HepG2 (cell line): ENCODE results near the gene ST8SIA3. TPM values are rescaled to one million over a fixed set of nuclear protein-coding genes. Genes with fewer than 3 reads are reported as not detected.

Experiments
- ATF7-NPFF ChIP-seq: sonication (generic); formaldehyde crosslinking; IDR thresholded peaks from 2 replicates; pipeline ENCODE4 v1.8.1; 2023; ENCODE audit warnings: mild to moderate bottlenecking, low read depth, missing genetic modification reagents, moderate library complexity
- CCAR2 ChIP-seq: fragments of 200-400 bp; formaldehyde crosslinking; optimal IDR thresholded peaks from 2 replicates; pipeline ENCODE3; 2018; ENCODE audit warnings: low read depth, mild to moderate bottlenecking, low read length, moderate library complexity
- ELF4 ChIP-seq: sonication (generic); formaldehyde crosslinking; IDR thresholded peaks from 2 replicates; pipeline ENCODE4 v1.5.0; 2020; ENCODE audit warnings: missing genetic modification reagents, mild to moderate bottlenecking, moderate library complexity, borderline replicate concordance
- FOXK2 ChIP-seq: fragments of 450-650 bp; IDR thresholded peaks from 2 replicates; pipeline ENCODE4 v1.6.1; 2016
- RFX1 ChIP-seq: fragments of 450-650 bp; IDR thresholded peaks from 2 replicates; pipeline ENCODE4 v1.6.1; 2017
- SETDB1 ChIP-seq: sonication (generic); formaldehyde crosslinking; IDR thresholded peaks from 2 replicates; pipeline ENCODE4 v1.5.1; 2020; ENCODE audit warnings: missing genetic modification reagents, mild to moderate bottlenecking, borderline replicate concordance
- SNAI1 ChIP-seq: sonication (generic); formaldehyde crosslinking; IDR thresholded peaks from 2 replicates; pipeline ENCODE4 v1.5.0; 2020; ENCODE audit warnings: mild to moderate bottlenecking, missing genetic modification reagents, borderline replicate concordance
- SYNCRIP ChIP-seq: fragments of 200-400 bp; formaldehyde crosslinking; IDR thresholded peaks from 2 replicates; pipeline ENCODE4 v1.6.1; 2018; ENCODE audit warnings: mild to moderate bottlenecking, low read depth, low read length; ENCODE audit not compliant: insufficient read depth
- ZNF251 ChIP-seq: sonication (generic); formaldehyde crosslinking; IDR thresholded peaks from 2 replicates; pipeline ENCODE4 v1.9.0; 2021; ENCODE audit warnings: mild to moderate bottlenecking, missing genetic modification reagents
- ZNF451 ChIP-seq: sonication (generic); formaldehyde crosslinking; IDR thresholded peaks from 2 replicates; pipeline ENCODE4 v1.5.0; 2020; ENCODE audit warnings: mild to moderate bottlenecking, missing genetic modification reagents
- ZNF577 ChIP-seq: sonication (generic); formaldehyde crosslinking; IDR thresholded peaks from 2 replicates; pipeline ENCODE4 v1.4.0; 2020; ENCODE audit warnings: mild to moderate bottlenecking, low read depth, missing genetic modification reagents, borderline replicate concordance
- ZNF678 ChIP-seq: sonication (generic); formaldehyde crosslinking; IDR thresholded peaks from 2 replicates; pipeline ENCODE4 v1.4.0; 2020; ENCODE audit warnings: mild to moderate bottlenecking, missing genetic modification reagents
- ZNF75D ChIP-seq: sonication (generic); formaldehyde crosslinking; IDR thresholded peaks from 2 replicates; pipeline ENCODE4 v1.8.1; 2023; ENCODE audit warnings: missing genetic modification reagents, mild to moderate bottlenecking, borderline replicate concordance
- polyA plus RNA-seq, 8 experiments: library from polyadenylated mRNA; depleted of rRNA in 3 of 8; stranded (reverse) in 7 of 8; unstranded in 1 of 8; fragments of >200 nt; fragmentation: Illumina TruSeq in 4 of 8; extraction: Trizol in 4 of 8; gene quantifications; 2 replicates each; pipeline versions ENCODE4 v1.2.1 to v1.2.3, GENCODE V29; 2011 to 2016; ENCODE audit warnings: low read depth in 4 of 8, missing spikeins in 1 of 8, mixed read lengths in 1 of 8; ENCODE audit not compliant: insufficient read depth in 1 of 8
- total RNA-seq, 5 experiments: library from RNA; depleted of rRNA; stranded (reverse); fragments of >200 nt; fragmentation: Illumina TruSeq; extraction: Trizol; gene quantifications; 2 replicates each; pipeline ENCODE4 v1.2.3, GENCODE V29; 2016; ENCODE audit warnings: low read depth in 1 of 5
- TF ChIP-seq, protein P1 (sequence below): sonication (generic); formaldehyde crosslinking; IDR thresholded peaks from 2 replicates; pipeline ENCODE4 v1.4.0; 2020; ENCODE audit warnings: low read depth, missing genetic modification reagents
- TF ChIP-seq, protein P2 (sequence below): sonication (generic); formaldehyde crosslinking; conservative IDR thresholded peaks from 2 replicates; pipeline ENCODE4 v1.4.0; 2020; ENCODE audit warnings: missing genetic modification reagents
- TF ChIP-seq, protein P3 (sequence below): sonication (generic); formaldehyde crosslinking; IDR thresholded peaks from 2 replicates; pipeline ENCODE4 v1.4.0; 2020; ENCODE audit warnings: missing genetic modification reagents
- TF ChIP-seq, protein P4 (sequence below): sonication (generic); formaldehyde crosslinking; IDR thresholded peaks from 2 replicates; pipeline ENCODE4 v1.4.0; 2020; ENCODE audit warnings: missing genetic modification reagents
- TF ChIP-seq, protein P5 (sequence below): sonication (generic); formaldehyde crosslinking; IDR thresholded peaks from 2 replicates; pipeline ENCODE4 v1.8.0; 2022; ENCODE audit warnings: mild to moderate bottlenecking, missing genetic modification reagents, borderline replicate concordance

The ST8SIA3 gene
- total and polyA plus RNA-seq, 2 of the 13 experiments (the other 11 are each of a cell fraction or from before 2014, with no cell fraction given): not detected

DNA sequence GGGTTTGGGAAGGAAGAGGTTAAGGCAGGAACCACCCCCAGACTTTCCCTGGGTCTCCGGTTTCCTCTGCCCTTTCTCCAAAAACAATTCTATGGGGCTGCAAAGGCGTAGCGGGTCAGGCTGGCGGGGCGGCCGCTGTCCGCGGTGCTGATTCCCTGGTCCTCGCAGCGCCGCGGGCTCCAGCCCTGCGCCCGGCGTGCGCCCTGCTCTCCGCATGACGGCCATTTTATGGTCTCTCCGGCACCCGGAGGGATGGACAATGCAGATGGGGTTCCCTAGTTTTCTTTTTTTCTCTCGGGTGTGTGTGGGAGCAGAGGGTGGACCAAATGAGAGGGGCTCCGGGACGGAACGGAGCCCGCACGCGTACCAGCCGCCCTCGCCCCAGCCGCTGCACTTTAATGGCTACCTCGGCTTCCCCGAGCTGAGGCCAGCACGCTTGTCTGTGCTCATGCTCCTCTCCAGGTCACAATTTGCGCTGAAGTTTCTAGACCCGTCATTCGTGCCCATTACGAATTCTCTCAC lies 1.6 kb downstream of the ST8SIA3 start (continued):
- TF ChIP-seq, protein P1, sequence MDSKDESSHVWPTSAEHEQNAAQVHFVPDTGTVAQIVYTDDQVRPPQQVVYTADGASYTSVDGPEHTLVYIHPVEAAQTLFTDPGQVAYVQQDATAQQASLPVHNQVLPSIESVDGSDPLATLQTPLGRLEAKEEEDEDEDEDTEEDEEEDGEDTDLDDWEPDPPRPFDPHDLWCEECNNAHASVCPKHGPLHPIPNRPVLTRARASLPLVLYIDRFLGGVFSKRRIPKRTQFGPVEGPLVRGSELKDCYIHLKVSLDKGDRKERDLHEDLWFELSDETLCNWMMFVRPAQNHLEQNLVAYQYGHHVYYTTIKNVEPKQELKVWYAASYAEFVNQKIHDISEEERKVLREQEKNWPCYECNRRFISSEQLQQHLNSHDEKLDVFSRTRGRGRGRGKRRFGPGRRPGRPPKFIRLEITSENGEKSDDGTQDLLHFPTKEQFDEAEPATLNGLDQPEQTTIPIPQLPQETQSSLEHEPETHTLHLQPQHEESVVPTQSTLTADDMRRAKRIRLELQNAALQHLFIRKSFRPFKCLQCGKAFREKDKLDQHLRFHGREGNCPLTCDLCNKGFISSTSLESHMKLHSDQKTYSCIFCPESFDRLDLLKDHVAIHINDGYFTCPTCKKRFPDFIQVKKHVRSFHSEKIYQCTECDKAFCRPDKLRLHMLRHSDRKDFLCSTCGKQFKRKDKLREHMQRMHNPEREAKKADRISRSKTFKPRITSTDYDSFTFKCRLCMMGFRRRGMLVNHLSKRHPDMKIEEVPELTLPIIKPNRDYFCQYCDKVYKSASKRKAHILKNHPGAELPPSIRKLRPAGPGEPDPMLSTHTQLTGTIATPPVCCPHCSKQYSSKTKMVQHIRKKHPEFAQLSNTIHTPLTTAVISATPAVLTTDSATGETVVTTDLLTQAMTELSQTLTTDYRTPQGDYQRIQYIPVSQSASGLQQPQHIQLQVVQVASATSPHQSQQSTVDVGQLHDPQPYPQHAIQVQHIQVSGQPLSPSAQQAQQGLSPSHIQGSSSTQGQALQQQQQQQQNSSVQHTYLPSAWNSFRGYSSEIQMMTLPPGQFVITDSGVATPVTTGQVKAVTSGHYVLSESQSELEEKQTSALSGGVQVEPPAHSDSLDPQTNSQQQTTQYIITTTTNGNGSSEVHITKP: no peak
- no peak for TF ChIP-seq SYNCRIP
- TF ChIP-seq, protein P2, sequence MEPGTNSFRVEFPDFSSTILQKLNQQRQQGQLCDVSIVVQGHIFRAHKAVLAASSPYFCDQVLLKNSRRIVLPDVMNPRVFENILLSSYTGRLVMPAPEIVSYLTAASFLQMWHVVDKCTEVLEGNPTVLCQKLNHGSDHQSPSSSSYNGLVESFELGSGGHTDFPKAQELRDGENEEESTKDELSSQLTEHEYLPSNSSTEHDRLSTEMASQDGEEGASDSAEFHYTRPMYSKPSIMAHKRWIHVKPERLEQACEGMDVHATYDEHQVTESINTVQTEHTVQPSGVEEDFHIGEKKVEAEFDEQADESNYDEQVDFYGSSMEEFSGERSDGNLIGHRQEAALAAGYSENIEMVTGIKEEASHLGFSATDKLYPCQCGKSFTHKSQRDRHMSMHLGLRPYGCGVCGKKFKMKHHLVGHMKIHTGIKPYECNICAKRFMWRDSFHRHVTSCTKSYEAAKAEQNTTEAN (CRISPR knock-in tag): peak; percentile 90
- no peak for TF ChIP-seq RFX1
- TF ChIP-seq, protein P3, sequence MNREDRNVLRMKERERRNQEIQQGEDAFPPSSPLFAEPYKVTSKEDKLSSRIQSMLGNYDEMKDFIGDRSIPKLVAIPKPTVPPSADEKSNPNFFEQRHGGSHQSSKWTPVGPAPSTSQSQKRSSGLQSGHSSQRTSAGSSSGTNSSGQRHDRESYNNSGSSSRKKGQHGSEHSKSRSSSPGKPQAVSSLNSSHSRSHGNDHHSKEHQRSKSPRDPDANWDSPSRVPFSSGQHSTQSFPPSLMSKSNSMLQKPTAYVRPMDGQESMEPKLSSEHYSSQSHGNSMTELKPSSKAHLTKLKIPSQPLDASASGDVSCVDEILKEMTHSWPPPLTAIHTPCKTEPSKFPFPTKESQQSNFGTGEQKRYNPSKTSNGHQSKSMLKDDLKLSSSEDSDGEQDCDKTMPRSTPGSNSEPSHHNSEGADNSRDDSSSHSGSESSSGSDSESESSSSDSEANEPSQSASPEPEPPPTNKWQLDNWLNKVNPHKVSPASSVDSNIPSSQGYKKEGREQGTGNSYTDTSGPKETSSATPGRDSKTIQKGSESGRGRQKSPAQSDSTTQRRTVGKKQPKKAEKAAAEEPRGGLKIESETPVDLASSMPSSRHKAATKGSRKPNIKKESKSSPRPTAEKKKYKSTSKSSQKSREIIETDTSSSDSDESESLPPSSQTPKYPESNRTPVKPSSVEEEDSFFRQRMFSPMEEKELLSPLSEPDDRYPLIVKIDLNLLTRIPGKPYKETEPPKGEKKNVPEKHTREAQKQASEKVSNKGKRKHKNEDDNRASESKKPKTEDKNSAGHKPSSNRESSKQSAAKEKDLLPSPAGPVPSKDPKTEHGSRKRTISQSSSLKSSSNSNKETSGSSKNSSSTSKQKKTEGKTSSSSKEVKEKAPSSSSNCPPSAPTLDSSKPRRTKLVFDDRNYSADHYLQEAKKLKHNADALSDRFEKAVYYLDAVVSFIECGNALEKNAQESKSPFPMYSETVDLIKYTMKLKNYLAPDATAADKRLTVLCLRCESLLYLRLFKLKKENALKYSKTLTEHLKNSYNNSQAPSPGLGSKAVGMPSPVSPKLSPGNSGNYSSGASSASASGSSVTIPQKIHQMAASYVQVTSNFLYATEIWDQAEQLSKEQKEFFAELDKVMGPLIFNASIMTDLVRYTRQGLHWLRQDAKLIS (CRISPR knock-in tag): no peak
- TF ChIP-seq, protein P4, sequence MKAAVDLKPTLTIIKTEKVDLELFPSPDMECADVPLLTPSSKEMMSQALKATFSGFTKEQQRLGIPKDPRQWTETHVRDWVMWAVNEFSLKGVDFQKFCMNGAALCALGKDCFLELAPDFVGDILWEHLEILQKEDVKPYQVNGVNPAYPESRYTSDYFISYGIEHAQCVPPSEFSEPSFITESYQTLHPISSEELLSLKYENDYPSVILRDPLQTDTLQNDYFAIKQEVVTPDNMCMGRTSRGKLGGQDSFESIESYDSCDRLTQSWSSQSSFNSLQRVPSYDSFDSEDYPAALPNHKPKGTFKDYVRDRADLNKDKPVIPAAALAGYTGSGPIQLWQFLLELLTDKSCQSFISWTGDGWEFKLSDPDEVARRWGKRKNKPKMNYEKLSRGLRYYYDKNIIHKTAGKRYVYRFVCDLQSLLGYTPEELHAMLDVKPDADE (CRISPR knock-in tag): 0 out of 2 replicates have a peak, but pooled peaks have one; percentile 71
- TF ChIP-seq ZNF251 (CRISPR knock-in tag): no peak
- 0 out of 2 replicates have a peak, but pooled peaks have one; percentile 31 for TF ChIP-seq ZNF577 (CRISPR knock-in tag)
- TF ChIP-seq ELF4 (CRISPR knock-in tag): no peak
- TF ChIP-seq, protein P5, sequence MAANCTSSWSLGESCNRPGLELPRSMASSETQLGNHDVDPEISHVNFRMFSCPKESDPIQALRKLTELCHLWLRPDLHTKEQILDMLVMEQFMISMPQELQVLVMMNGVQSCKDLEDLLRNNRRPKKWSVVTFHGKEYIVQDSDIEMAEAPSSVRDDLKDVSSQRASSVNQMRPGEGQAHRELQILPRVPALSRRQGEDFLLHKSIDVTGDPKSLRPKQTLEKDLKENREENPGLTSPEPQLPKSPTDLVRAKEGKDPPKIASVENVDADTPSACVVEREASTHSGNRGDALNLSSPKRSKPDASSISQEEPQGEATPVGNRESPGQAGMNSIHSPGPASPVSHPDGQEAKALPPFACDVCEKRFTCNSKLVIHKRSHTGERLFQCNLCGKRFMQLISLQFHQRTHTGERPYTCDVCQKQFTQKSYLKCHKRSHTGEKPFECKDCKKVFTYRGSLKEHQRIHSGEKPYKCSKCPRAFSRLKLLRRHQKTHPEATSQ (CRISPR knock-in tag): no peak
- TF ChIP-seq ATF7-NPFF (CRISPR knock-in tag): peak; percentile 73; the same call in 1 of the 2 replicates
- 0 out of 2 replicates have a peak, but pooled peaks have one; percentile 57 for TF ChIP-seq ZNF678
- no peak for TF ChIP-seq FOXK2
- no peak for TF ChIP-seq SNAI1
- 0 out of 2 replicates have a peak, but pooled peaks have one; percentile 71 for TF ChIP-seq ZNF75D (CRISPR knock-in tag)
- no peak for TF ChIP-seq SETDB1 (CRISPR knock-in tag)
- no peak for TF ChIP-seq CCAR2
- TF ChIP-seq ZNF451 (CRISPR knock-in tag): no peak
